Small intestine (tissue), 7 donors: Measurements from ENCODE around the gene EFTUD2. TPM values are rescaled to one million over a fixed set of nuclear protein-coding genes. Genes with fewer than 3 reads are reported as not detected.
A peak's percentile ranks its signal among the peaks of the same experiment; 100 is the strongest.
"Not testable (repeated sequence)": the region's sequence is repeated elsewhere in the genome, so short reads cannot be mapped to it uniquely, and the experiment has no call there.

Experiments
- DNase-seq, 2 donors: peaks; one replicate each; pipeline versions ENCODE4 v3.0.0 to v3.0.0-alpha.2; 2013
- FAIRE-seq: peaks from 2 replicates; lab custom pipeline; 2012; peaks lifted over from hg19 to GRCh38; lab: Jason Lieb, UNC
- H3K27ac ChIP-seq, 3 donors: one replicate each; pipeline ENCODE4 v1.5.1; 2013; ENCODE audit warnings: low read length in 2 of 3, mild to moderate bottlenecking in 2 of 3, control low read depth in 1 of 3, inconsistent platforms in 1 of 3, low read depth in 1 of 3, moderate library complexity in 1 of 3
- H3K27me3 ChIP-seq, 3 donors: one replicate each; pipeline ENCODE4 v1.6.1; 2013; ENCODE audit warnings: low read length in 3 of 3, inconsistent platforms in 1 of 3; ENCODE audit not compliant: control insufficient read depth in 3 of 3, insufficient read depth in 3 of 3
- H3K36me3 ChIP-seq, 3 donors: one replicate each; pipeline ENCODE4 v1.6.1; 2013; ENCODE audit warnings: low read length in 3 of 3, inconsistent platforms in 1 of 3, low read depth in 1 of 3, mild to moderate bottlenecking in 1 of 3, moderate library complexity in 1 of 3; ENCODE audit not compliant: control insufficient read depth in 3 of 3, insufficient read depth in 2 of 3
- H3K4me1 ChIP-seq, 3 donors: one replicate each; pipeline ENCODE4 v1.6.1; 2013; ENCODE audit warnings: low read length in 2 of 3, inconsistent platforms in 1 of 3, low read depth in 1 of 3, mild to moderate bottlenecking in 1 of 3, moderate library complexity in 1 of 3; ENCODE audit not compliant: control insufficient read depth in 3 of 3, insufficient read depth in 2 of 3
- H3K4me3 ChIP-seq, 3 donors: one replicate each; pipeline ENCODE4 v1.5.1; 2013; ENCODE audit warnings: low read length in 3 of 3, control low read depth in 1 of 3, inconsistent platforms in 1 of 3, low read depth in 1 of 3, mild to moderate bottlenecking in 1 of 3, moderate library complexity in 1 of 3
- H3K9me3 ChIP-seq, 2 donors: one replicate each; pipeline ENCODE4 v1.6.1; 2013; ENCODE audit warnings: low read depth in 1 of 2, low read length in 1 of 2; ENCODE audit not compliant: control insufficient read depth in 2 of 2, insufficient read depth in 1 of 2
- WGBS, 3 donors: extraction: QIAGEN DNeasy Blood & Tissue Kit; methylation state at CpG; one replicate each; pipeline ENCODE4 v1.1.7; 2013; 5-methylcytosine and 5-hydroxymethylcytosine counted together
- polyA plus RNA-seq, 4 donors: library from polyadenylated mRNA; stranded (reverse) in 3 of 4; unstranded in 1 of 4; fragments of 200-250 nt in 3 of 4; fragments of 120-200 nt in 1 of 4; gene quantifications; one replicate each; pipeline versions ENCODE4 v1.2.1 to v1.2.3, GENCODE V29; 2013
- donor health status: healthy with polysubstance abuse.
- donor health status: control.
- donor health status: control.
- donor health status: Bipolar disorder and iron deficiency.
- donor health status: healthy.

Gene EFTUD2
- polyA plus RNA-seq, 4 donors: 19.9 to 71.2 (median 33.8) TPM

DNA sequence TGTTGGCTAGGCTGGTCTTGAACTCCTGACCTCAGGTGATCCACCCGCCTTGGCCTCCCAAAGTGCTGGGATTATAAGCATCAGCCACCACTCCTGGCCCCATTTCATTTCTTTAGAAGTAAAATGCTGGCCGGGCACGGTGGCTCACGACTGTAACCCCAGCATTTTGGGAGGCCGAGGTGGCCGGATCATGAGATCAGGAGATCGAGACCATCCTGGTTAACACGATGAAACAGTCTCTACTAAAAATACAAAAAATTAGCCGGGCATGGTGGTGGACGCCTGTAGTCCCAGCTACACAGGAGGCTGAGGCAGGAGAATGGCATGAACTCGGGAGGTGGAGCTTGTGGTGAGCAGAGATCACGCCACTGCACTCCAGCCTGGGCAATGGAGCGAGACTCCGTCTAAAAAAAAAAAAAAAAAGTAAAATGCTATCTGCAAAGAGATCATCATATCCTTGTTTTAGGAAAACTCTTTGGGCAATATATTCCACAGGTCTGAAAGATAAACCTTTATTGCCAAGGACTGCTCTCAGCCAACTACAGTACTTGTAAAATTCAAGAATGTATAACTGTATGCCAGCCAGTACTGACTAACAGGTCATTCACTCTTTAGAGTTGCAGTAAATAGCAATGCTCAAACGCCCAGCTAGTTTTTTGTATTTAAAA is 73.0 kb downstream of the EFTUD2 start:
- H3K4me3 ChIP-seq: no peak overlapping the region
- no peaks in the 10 kb centered on the region for H3K36me3 ChIP-seq
- no peak for FAIRE-seq
- WGBS, 3 donors: 82 to 88% (median 84%) methylated on average over 15 of the region's 15 CpGs
- no peaks in the 10 kb centered on the region for H3K9me3 ChIP-seq
- H3K27ac ChIP-seq: no peak overlapping the region
- no peak for DNase-seq
- H3K4me1 ChIP-seq: peaks cover 0 to 4% (median 0%) of the 10 kb centered on the region in 3 donors
- peaks cover 8 to 29% (median 12%) of the 10 kb centered on the region in 3 donors for H3K27me3 ChIP-seq

DNA sequence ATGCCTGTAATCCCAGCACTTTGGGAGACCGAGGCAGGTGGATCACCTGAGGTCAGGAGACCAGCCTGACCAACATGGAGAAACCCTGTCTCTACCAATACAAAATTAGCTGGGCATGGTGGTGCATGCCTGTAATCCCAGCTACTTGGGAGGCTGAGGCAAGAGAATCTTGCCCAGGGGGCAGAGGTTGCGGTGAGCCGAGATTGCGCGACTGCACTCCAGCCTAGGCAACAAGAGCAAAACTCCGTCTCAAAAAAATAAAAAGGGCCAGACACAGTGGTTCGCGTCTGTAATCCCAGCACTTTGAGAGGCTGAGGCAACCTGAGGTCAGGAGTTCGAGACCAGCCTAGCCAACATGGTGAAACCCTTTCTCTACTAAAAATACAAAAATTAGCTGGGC is 74.0 kb downstream of the EFTUD2 start:
- DNase-seq, H3K9me3 ChIP-seq, H3K4me1 ChIP-seq, FAIRE-seq, H3K36me3 ChIP-seq, H3K4me3 ChIP-seq, H3K27ac ChIP-seq: not testable (repeated sequence)
- WGBS, 3 donors: 91 to 96% (median 94%) methylated on average over 9 of the region's 9 CpGs
- H3K27me3 ChIP-seq: peaks cover 4 to 18% (median 8%) of the 10 kb centered on the region in 3 donors

DNA sequence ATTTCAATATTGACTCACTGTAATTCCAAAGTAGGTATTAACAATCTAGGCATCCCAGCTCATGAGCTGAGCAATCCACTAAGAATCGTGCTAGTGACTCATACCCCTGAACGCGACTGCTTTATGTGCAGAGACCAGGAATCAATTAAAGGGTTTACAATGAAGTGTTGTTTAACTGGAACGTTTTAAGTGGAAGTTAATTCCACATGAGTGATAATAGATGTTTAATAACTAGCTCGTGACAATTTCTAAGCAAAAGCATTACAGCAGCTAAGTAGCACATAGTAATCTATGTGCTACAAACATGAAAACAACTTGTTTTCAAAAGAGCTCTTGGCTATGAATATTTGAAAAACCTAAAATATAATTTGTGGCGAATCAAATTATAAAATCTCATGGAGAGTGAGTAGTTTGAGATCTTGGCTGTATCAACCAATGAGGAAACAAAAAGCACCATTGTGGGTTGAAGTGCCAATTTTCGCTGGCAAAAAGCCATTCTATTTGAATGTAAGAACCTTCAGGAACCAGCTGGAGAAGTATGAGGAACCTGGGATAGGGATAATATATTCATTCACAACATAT is 78.5 kb downstream of the EFTUD2 start:
- no peaks in the 10 kb centered on the region for H3K36me3 ChIP-seq
- H3K4me1 ChIP-seq: no peaks in the 10 kb centered on the region
- 11 to 37% (median 29%) methylated on average over 7 of the region's 7 CpGs for WGBS, 3 donors
- no peaks in the 10 kb centered on the region for H3K9me3 ChIP-seq
- DNase-seq (no peak), FAIRE-seq (no peak)
- no peak overlapping the region for H3K4me3 ChIP-seq
- peak overlapping the region in 1 of 3 donors; percentile 38 for H3K27ac ChIP-seq
- H3K27me3 ChIP-seq: no peaks in the 10 kb centered on the region

DNA sequence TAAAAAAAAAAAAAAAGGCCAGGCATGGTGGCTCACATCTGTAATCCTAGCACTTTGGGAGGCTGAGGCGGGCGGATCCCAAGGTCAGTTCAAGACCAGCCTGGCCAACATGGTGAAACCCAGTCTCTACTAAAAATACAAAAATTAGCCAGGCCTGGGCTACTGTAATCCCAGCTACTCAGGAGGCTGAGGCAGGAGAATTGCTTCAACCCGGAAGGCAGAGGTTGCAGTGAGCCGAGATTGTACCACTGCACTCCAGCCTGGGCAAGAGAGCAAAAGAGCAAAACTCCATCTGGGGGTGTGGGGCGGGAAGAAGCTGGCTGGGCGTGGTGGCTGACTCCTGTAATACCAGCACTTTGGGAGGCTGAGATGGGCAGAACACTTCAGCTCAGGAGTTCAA is 80.7 kb downstream of the EFTUD2 start:
- H3K4me1 ChIP-seq, H3K27ac ChIP-seq, FAIRE-seq, H3K36me3 ChIP-seq, H3K27me3 ChIP-seq, DNase-seq, H3K4me3 ChIP-seq, H3K9me3 ChIP-seq: not testable (repeated sequence)
- 23 to 77% (median 54%) methylated on average over 4 to 6 of the region's 6 CpGs for WGBS, 3 donors

DNA sequence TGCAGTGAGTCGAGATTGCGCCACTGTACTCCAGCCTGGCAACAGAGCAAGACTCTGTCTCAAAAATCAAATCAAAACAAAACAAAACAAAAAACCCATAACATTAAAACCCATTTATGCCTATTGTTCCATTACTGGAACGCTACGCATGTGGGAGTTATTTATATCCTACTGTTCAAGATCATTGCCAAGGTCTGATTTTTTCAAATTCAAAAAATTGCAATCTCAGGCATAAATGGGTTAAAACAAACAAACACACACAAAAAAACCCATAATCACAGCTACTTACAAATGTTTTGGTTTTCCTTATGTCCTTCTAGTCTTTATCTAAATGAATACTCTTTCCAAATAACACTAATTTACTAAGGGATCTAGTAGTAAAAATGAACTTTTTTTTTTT is 87.0 kb downstream of the EFTUD2 start:
- no peak for FAIRE-seq
- Histone ChIP-seq H3K4me3 (no peak overlapping the region), H3K27ac (no peak overlapping the region), H3K9me3 (no peaks in the 10 kb centered on the region), H3K4me1 (no peaks in the 10 kb centered on the region), H3K36me3 (no peaks in the 10 kb centered on the region), H3K27me3 (no peaks in the 10 kb centered on the region)
- no peak for DNase-seq
- WGBS, 3 donors: 72 to 85% (median 76%) methylated on average over 4 of the region's 4 CpGs

DNA sequence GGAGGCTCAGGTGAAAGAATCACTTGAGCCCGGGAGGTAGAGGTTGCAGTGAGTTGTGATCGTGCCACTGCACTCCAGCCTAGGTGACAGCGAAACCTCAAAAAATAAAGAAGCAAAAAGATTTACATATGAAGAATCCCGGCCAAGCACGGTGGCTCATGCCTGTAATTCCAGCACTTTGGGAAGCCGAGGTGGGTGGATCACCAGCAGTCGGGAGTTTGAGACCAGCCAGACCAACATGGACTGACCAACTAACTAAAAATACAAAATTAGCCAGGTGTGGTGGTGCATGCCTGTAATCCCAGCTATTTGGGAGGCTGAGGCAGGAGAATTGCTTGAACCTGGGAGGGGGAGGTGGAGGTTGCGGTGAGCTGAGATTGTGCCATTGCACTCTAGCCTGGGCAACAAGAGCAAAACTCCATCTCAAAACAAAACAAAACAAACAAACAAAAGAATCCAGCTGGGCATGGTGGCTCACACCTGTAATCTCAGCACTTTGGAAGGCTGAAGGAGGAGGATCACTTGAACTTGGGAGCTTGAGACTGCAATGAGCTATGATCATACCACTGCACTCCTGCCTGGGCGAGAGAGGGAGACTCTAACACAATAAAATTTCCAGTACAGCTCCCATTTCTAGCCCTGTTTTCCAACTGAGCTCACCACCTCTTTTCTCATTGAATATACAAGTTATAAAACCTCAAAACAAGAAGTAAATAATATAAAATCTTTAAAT is 90.4 kb downstream of the EFTUD2 start:
- not testable (repeated sequence) for H3K4me3 ChIP-seq, FAIRE-seq, H3K9me3 ChIP-seq, H3K36me3 ChIP-seq, H3K4me1 ChIP-seq, DNase-seq, H3K27me3 ChIP-seq, H3K27ac ChIP-seq
- WGBS, 3 donors: 88 to 92% (median 90%) methylated on average over 9 of the region's 9 CpGs

DNA sequence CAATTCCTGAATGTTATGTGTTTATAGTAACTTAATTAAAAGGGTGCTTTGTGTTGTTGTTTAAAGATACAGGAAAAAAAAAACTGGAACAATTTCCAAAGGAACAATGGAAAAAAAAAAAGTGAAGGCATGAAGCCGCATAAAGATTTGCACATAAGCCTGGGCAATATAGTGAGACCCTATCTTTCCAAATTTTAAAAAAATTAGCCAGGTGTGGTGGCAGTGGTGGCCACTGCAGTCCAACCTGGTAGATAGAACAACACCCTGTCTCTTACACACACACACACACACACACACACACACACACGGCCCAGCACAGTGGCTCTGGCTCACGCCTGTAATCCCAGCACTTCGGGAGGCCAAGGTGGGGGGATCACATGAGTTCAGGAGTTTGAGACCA is 91.1 kb downstream of the EFTUD2 start:
- Histone ChIP-seq H3K27ac (no peak overlapping the region), H3K4me3 (no peak overlapping the region), H3K9me3 (no peaks in the 10 kb centered on the region), H3K27me3 (peaks cover 0 to 3% (median 0%) of the 10 kb centered on the region in 3 donors), H3K4me1 (no peaks in the 10 kb centered on the region), H3K36me3 (peaks cover 0 to 7% (median 0%) of the 10 kb centered on the region in 3 donors)
- FAIRE-seq (no peak), DNase-seq (no peak)
- WGBS, 3 donors: 87 to 92% (median 90%) methylated on average over 4 of the region's 4 CpGs

DNA sequence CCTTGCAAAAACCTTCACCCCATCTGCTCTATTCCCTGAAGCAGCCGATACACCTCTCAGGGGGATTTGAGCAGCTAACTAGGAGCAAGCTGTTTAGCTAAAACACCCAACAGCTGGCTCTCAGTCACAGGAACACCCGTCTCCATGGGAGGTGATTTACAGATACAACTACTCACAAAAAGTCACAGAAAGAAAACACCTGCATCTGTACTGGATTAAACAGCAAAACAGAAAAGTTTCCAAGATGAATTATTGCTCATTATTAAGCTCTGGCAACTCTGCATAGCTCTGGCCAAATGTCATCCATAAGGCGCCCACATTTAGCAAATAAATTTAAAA is 91.5 kb downstream of the EFTUD2 start:
- peaks cover 0 to 7% (median 0%) of the 10 kb centered on the region in 3 donors for H3K36me3 ChIP-seq
- H3K4me1 ChIP-seq: no peaks in the 10 kb centered on the region
- no peak overlapping the region for H3K4me3 ChIP-seq
- DNase-seq (no peak), FAIRE-seq (no peak)
- H3K27ac ChIP-seq: no peak overlapping the region
- H3K9me3 ChIP-seq: no peaks in the 10 kb centered on the region
- peaks cover 0 to 3% (median 0%) of the 10 kb centered on the region in 3 donors for H3K27me3 ChIP-seq
- 59 to 69% (median 67%) methylated on average over 3 of the region's 3 CpGs for WGBS, 3 donors
